Ramos (cell line): ENCODE data around the gene OGFOD2.

Experiments used
- in situ Hi-C: fragments of 300-500 bp; cut with MboI; formaldehyde crosslinking; loops from one replicate; pipeline ENCODE4 v1.14.3; 2022; ENCODE audit warnings: low sequenced_read_pairs; ENCODE audit not compliant: unreplicated experiment

Gene OGFOD2

GRCh38 chr12:122974274-122974891 is 661 bp upstream of the OGFOD2 start:
- in situ Hi-C loops: no loop called here

DNA sequence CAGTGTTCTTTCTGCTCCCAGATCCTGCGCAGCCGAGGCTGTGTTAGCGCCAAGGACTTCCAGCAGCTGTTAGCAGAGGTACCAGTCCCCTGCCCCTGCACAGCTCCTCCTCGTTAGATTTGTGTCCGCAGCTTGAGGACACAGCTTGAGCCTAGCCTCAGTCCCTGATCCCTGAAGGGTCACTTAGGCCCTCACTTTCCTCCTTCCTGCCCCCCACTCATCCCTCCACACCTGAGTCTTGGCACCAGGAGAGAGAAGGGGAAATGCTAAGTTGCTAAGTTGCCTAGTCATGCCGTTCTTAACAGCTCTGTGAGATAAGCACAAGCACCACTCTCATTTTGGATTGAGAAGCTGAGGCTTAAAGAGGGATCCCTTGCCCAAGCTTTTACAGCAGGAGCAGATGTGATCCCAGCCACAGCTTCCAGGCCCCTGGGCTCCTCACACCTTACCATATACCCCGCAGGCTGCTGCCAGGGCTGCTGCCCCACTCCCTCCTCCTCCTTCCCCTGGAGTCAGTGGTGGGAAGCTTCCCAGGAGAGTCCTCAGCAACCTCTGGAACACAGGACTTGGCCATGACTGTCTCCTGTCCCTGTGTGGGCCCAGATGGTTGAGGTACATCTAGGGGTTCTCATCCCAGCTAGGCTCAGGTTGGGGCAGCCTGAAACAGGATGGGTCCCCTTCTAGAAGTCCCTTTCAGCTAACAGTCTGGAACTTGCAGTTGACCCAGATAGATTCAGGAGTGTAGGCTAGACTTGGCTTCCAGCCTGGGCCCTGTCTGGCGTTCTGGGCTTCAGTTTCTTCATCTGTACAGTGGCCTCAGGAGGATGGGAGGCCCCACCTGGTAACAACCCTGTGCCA is 975 bp downstream of the OGFOD2 start:
- in situ Hi-C loops: no loop called here

- in situ Hi-C loops: no loop called here
These were observed 1.6 kb downstream of the OGFOD2 start for GRCh38 chr12:122976648-122976975.

DNA sequence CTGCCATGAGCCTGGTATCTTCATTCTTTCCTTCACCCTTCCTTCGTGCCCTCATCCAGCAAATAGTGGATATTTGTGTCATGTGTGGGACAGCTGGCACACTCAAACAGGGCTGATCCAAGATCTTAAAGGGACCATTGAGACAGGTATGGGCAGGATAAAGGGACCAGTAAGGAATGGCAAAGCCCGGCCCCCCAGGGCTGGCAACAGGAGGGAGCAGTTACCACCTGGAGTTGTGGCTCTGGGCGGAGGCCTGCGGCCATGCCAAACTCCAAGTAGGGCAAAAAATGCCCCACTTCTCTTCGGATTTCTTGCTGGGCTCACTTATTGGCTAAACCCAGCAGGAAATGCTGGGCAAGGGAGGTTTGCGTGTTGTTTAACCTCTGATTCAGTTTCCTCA is 2.1 kb downstream of the OGFOD2 start:
- in situ Hi-C loops: no loop called here

DNA sequence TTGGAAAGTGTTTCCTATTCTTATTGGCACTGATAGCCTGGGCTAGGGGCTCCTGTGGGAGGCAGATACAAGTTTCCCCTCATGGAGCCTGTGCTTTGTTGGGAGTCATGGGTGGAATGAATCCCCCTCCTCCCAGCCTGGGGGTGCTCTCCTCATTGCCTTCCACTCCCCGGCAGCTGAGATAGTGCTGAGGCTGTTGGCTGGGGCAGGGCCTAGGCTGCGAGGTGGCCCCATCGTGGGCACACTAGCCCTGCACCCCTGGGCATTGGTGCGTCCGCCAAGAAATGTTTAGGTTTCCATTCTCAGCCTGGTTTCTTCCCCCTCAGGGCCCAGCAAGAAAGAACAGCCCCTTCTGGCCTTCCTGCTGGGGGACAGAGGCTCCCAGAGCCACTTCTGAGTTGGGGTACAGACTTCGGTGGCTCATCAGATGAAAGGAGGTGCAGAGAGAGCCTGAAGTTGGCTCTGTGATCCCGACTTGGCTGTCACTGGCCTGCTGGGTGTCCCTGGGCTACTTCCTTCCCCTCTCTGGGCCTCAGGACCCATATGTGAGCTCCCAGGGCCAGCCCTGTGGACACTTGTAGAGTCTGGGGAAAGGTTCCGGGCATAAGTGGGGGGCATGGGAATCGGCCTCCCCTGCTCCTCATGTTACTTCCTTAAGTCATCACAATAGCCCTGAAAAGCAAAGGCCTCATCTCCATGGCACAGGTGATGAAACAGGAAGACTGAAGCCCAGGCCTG is 2.8 kb downstream of the OGFOD2 start:
- in situ Hi-C loops: no loop called here

- in situ Hi-C loops: no loop called here
These were observed 3.5 kb downstream of the OGFOD2 start for GRCh38 chr12:122978507-122978955.

- in situ Hi-C loops: no loop called here
These were observed 4.2 kb downstream of the OGFOD2 start for GRCh38 chr12:122979001-122979907.

GRCh38 chr12:122979908-122980182 is 4.8 kb downstream of the OGFOD2 start:
- in situ Hi-C loops: no loop called here

GRCh38 chr12:122980183-122981035 is 5.4 kb downstream of the OGFOD2 start, which contains the start of gene ARL6IP4:
ARL6IP4 (plus strand) TSS chr12:122980681; CDS start chr12:122981140, 459 bp downstream.
- in situ Hi-C loops: no loop called here

DNA sequence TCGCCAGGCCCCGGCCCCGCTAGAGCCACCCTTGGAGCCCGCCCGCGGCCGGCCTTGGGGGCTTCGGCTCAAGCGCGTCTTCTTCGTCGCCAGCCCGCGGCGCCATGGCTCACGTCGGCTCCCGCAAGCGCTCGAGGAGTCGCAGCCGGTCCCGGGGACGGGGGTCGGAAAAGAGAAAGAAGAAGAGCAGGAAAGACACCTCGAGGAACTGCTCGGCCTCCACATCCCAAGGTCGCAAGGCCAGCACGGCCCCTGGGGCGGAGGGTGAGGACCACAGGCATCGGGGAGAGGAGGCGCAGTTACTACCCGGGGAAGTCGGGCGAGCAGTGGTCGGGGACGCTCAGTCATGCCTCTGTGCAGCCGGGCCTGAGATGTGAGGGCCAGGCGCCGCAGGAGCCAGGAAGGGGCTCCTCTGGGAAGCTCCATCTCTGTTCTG is 6.0 kb downstream of the OGFOD2 start:
- in situ Hi-C loops: no loop called here

DNA sequence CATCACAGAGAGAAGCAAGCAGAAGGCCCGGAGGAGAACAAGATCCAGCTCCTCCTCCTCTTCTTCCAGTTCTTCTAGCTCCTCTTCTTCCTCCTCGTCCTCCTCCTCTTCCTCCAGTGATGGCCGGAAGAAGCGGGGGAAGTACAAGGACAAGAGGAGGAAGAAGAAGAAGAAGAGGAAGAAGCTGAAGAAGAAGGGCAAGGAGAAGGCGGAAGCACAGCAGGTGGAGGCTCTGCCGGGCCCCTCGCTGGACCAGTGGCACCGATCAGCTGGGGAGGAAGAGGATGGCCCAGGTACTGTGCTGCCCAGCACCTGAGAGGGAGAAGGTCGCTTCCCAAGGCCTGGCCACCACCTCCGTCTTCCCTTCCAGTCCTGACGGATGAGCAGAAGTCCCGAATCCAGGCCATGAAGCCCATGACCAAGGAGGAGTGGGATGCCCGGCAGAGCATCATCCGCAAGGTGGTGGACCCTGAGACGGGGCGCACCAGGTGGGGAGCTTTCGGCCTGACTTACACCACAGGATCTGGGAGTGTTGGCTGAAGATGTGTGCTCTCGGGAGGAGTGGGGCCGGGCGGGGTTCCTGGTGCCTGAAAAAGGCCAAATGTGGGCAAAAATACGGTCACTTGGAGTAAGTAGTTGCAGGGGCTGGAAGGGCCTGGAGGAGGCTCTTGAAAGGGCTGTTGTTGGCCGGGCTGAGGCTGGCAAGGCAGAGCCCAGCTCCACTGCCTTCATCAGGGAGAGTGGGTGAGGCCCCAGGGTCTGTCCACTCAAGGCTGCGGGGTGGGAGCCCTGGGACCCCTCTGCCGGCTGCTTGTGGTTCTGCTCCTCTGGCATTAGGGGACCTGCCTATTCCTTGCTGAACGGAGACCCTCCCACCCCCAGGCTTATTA is 6.8 kb downstream of the OGFOD2 start:
- in situ Hi-C loops: no loop called here

GRCh38 chr12:122982477-122982815 is 7.4 kb downstream of the OGFOD2 start:
- in situ Hi-C loops: no loop called here

GRCh38 chr12:122982963-122983788 is 8.1 kb downstream of the OGFOD2 start:
- in situ Hi-C loops: no loop called here

DNA sequence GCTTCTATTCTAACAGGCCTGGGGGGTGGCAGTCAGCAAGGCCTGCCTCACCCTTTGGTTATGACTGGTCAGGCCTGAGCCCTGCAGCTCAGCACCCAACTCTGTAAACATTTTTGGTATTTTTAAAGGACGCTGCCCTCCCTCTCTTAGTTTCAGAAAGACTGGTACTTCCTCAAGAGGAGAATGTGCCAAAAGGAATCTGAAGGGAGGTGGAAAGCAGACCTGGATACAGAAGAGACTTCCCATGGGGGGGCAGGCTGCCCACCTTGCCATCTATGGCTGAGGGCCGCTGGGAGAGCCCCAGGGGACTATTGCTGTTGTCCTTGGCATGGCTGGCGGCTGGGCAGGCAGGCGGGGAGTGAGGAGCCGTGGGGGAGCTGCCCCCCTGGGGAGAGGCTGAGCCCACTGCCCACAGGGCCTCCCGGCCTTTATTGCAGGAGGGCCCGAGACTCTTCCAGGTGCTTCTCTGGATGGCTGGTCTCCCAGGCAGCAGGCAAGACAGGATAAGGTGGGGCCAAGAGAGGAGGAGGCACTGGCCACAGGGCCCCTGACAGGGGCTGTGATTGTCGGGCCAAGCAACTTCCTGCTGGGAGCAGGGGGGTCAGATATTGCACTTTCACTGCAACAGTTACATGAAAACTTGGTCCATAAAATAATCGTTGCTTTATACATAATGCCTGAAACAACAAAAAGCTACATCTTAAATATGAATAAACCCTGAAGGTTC is 8.9 kb downstream of the OGFOD2 start:
- in situ Hi-C loops: no loop called here

DNA sequence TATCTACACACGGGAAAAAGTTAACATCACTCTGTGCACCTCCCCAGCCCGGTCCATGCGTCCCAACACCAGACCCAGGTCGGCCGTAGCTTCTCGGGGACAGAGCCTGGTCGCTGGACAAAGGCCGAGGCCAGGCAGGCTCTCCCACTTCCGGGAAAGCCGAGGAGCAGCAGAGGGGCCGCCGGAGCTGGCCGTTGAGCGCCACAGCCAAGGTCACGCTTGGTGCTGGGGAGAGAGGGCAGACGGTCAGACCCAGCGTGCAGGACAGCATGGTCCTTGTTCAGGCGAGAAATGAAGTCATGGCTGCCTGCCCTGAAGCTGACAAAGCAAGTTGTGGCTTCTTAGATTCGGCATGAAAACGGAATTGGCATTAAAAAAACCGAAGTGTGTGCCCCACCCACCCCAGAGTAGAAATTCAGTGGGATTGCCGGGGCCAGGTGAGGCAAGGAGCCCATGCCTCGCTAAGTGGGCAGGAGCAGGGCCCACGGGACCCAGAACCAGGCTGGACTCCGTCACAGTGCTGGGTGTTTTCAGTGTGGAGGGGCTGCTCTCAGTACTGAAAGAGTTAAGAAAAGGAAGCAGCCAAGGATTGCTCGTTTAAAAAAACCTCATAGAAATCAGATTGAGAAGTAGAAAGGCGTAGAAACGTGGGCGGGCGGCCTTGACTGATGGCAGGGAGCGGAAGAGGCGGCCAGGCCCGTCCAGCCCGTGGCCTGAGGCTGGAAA is 9.7 kb downstream of the OGFOD2 start:
- in situ Hi-C loops: no loop called here
